ENCODE data around the gene TGFBR3. TPM values are rescaled to one million over a fixed set of nuclear protein-coding genes. Genes with fewer than 3 reads are reported as not detected.

The TGFBR3 gene
- total and polyA plus RNA-seq, 9 of the 15 experiments (the other 6 are each of a cell fraction or from before 2014, with no cell fraction given), result 3.6 to 32.4 (median 15.6) TPM

- H4K20me1 ChIP-seq (replicated peaks; ENCODE audit: control insufficient read depth, insufficient read depth, low read length), result 0 out of 2 replicates have a peak, but pooled peaks cover 5% of the 10 kb centered on the region
- intact Hi-C loops (cut with micrococcal nuclease), result no loop called here
- DNase-seq (ENCODE audit: extremely low read depth in 1 of 4, low spot score in 3 of 4), result no peak
- no peak overlapping the region for H3K4me2 ChIP-seq (ENCODE audit: insufficient read depth, low read length)
- no peak overlapping the region for H3K27ac ChIP-seq (ENCODE audit: extremely low read depth, low read depth, low read length)
- H3K4me3 ChIP-seq, result no peak overlapping the region
- no peak overlapping the region for H3K9ac ChIP-seq (ENCODE audit: insufficient read depth in 1 of 2, low read depth in 2 of 2, low read length in 2 of 2)
- in situ Hi-C loops (cut with MboI), result no loop called here
- no peak for FAIRE-seq
- no peak overlapping the region for H2AFZ ChIP-seq (ENCODE audit: low read depth, low read length)
- H3K9me3 ChIP-seq (replicated peaks; ENCODE audit: control insufficient read depth, insufficient read depth, low read depth, low read length), result no peaks in the 10 kb centered on the region
- BruUV-seq (replicated peaks), result no TSS peak
- CTCF ChIA-PET (ENCODE audit: low intra/inter-chr PET ratio), result no interaction called here
- no peaks in the 10 kb centered on the region for H3K27me3 ChIP-seq (ENCODE audit: control insufficient read depth in 2 of 2, insufficient read depth in 2 of 2, low read length in 2 of 2)
- no peaks in the 10 kb centered on the region for H3K9me1 ChIP-seq (ENCODE audit: control insufficient read depth, insufficient read depth, low read length)
- H3K36me3 ChIP-seq (ENCODE audit: control insufficient read depth, insufficient read depth, low read length), result no peaks in the 10 kb centered on the region
- peaks cover 0 to 3% of the 10 kb centered on the region in 2 experiments; a peak in 1 of 5 replicates for H3K4me1 ChIP-seq (replicated peaks in 1 of 2; ENCODE audit: control insufficient read depth in 2 of 2, insufficient read depth in 2 of 2, low read length in 2 of 2)
- ATAC-seq, result no peak
- POLR2A ChIA-PET, result interaction anchor here (0.7 kb wide), 1 partner anchor 422 kb away, joined by 4 read pairs; no protein-coding TSS in a partner anchor
- peaks cover 33% of the 10 kb centered on the region for H3K79me2 ChIP-seq (ENCODE audit: control insufficient read depth, insufficient read depth, low read length)
- WGBS (ENCODE audit: insufficient coverage, low coverage, missing lambda C conversion rate), result 53% methylated on average over 5 of the region's 5 CpGs
- TF ChIP-seq ZNF696 (CRISPR knock-in tag; conservative IDR thresholded peaks at IDR 0.05) (no peak), CGGBP1 (CRISPR knock-in tag; IDR thresholded peaks at IDR 0.05) (no peak), SAFB (IDR thresholded peaks at IDR 0.05; ENCODE audit: borderline replicate concordance, low read depth, low read length) (no peak), ZNF12 (CRISPR knock-in tag; IDR thresholded peaks at IDR 0.05) (no peak), PHTF2 (CRISPR knock-in tag; IDR thresholded peaks at IDR 0.05) (no peak), TAF1 (IDR thresholded peaks at IDR 0.05; ENCODE audit: control insufficient read depth, extremely low read depth, insufficient read depth, low read length, severe bottlenecking) (no peak), IFI16 (CRISPR knock-in tag; IDR thresholded peaks at IDR 0.05) (no peak), GABPA (tag; conservative IDR thresholded peaks at IDR 0.05; ENCODE audit: low read depth) (no peak), KDM5B (IDR thresholded peaks at IDR 0.05; ENCODE audit: insufficient replicate concordance, low read depth, low read length) (no peak), FOS (IDR thresholded peaks at IDR 0.05; ENCODE audit: extremely low read depth, insufficient read length) (no peak), ZBTB40 (IDR thresholded peaks at IDR 0.05) (no peak), ZBTB40 (CRISPR knock-in tag; IDR thresholded peaks at IDR 0.05) (no peak), BHLHE40 (IDR thresholded peaks at IDR 0.05; ENCODE audit: low read length) (no peak), NCOR1 (IDR thresholded peaks at IDR 0.05) (no peak)
Observed at GRCh38 chr1:91877574-91878208, 8.3 kb downstream of the TGFBR3 start.
